CD4-positive, alpha-beta memory T cell (primary cell): ENCODE results near the gene UFC1. TPM values are rescaled to one million over a fixed set of nuclear protein-coding genes. Genes with fewer than 3 reads are reported as not detected.

ENCODE experiments used
- CTCF ChIA-PET: fragments of 350-600 bp; sonication (Branson Sonifier 250); formaldehyde crosslinking; loops from one replicate; lab custom pipeline; 2021; ENCODE audit warnings: inconsistent platforms; ENCODE audit not compliant: partially characterized antibody; lab: Charles Lee
- POLR2A ChIA-PET: fragments of 350-600 bp; sonication (Branson Sonifier 250); formaldehyde crosslinking; loops from one replicate; lab custom pipeline; 2021; ENCODE audit not compliant: partially characterized antibody; lab: Charles Lee
- DNase-seq, 5 donors: peaks; one replicate each; pipeline versions ENCODE4 v3.0.0 to v3.0.0-alpha.2; 2020 to 2022; ENCODE audit warnings: mixed read lengths in 1 of 5
- H3K27ac ChIP-seq: one replicate; pipeline ENCODE4 v1.7.0; 2013; ENCODE audit warnings: low read depth, low read length
- H3K27me3 ChIP-seq: 2 replicates; pipeline ENCODE4 v1.7.0; 2013; ENCODE audit warnings: mild to moderate bottlenecking, low read length, moderate library complexity; ENCODE audit not compliant: insufficient read depth
- H3K36me3 ChIP-seq: 2 replicates; pipeline ENCODE4 v1.7.0; 2013; ENCODE audit warnings: mild to moderate bottlenecking, low read length, moderate library complexity; ENCODE audit not compliant: insufficient read depth
- H3K4me1 ChIP-seq: 2 replicates; pipeline ENCODE4 v1.7.0; 2013; ENCODE audit warnings: mild to moderate bottlenecking, low read length, moderate library complexity; ENCODE audit not compliant: insufficient read depth
- H3K4me3 ChIP-seq, 2 donors: one replicate each; pipeline ENCODE4 v1.7.0; 2013; ENCODE audit warnings: low read length in 2 of 2, mild to moderate bottlenecking in 1 of 2
- H3K9me3 ChIP-seq, 2 donors: one replicate each; pipeline ENCODE4 v1.7.0; 2013; ENCODE audit warnings: low read length in 2 of 2, control low read depth in 1 of 2; ENCODE audit not compliant: control insufficient read depth in 1 of 2
- H3K27ac Mint-ChIP-seq, 7 donors: one replicate each; pipeline ENCODE4 v1.8.0; 2020 to 2021; ENCODE audit warnings: mixed read lengths in 7 of 7, mild to moderate bottlenecking in 6 of 7, inconsistent platforms in 3 of 7, moderate library complexity in 3 of 7
- H3K27me3 Mint-ChIP-seq, 2 donors: one replicate each; pipeline ENCODE4 v1.8.0; 2020 to 2021; ENCODE audit warnings: mixed read lengths in 2 of 2
- H3K36me3 Mint-ChIP-seq, 2 donors: one replicate each; pipeline ENCODE4 v1.8.0; 2020 to 2021; ENCODE audit warnings: mixed read lengths in 2 of 2, inconsistent platforms in 1 of 2, mild to moderate bottlenecking in 1 of 2
- H3K4me1 Mint-ChIP-seq, 4 donors: one replicate each; pipeline ENCODE4 v1.8.0; 2020 to 2021; ENCODE audit warnings: mixed read lengths in 4 of 4, mild to moderate bottlenecking in 1 of 4
- H3K4me3 Mint-ChIP-seq, 8 donors: one replicate each; pipeline ENCODE4 v1.8.0; 2020 to 2021; ENCODE audit warnings: mixed read lengths in 8 of 8, mild to moderate bottlenecking in 7 of 8, moderate library complexity in 6 of 8, inconsistent platforms in 3 of 8
- H3K9me3 Mint-ChIP-seq, 8 donors: one replicate each; pipeline ENCODE4 v1.8.0; 2020 to 2021; ENCODE audit warnings: mixed read lengths in 8 of 8, mild to moderate bottlenecking in 5 of 8, inconsistent platforms in 3 of 8, moderate library complexity in 1 of 8
- intact Hi-C: fragments of 100-400 bp; cut with micrococcal nuclease; formaldehyde crosslinking; loops from one replicate; pipeline ENCODE4 v1.15.1; 2023
- polyA plus RNA-seq, 2 donors: library from polyadenylated mRNA; unstranded; fragments of 300-500 nt; fragmentation: Illumina TruSeq; gene quantifications; one replicate each; pipeline ENCODE4 v1.2.3, GENCODE V29; 2021
- total RNA-seq, 2 experiments: library from RNA; stranded (reverse); gene quantifications; one replicate each; pipeline ENCODE4 v1.2.3, GENCODE V29; 2021

UFC1 gene
- total and polyA plus RNA-seq, 4 experiments from 2014 or later = 87.2 to 176 (median 117) TPM

DNA sequence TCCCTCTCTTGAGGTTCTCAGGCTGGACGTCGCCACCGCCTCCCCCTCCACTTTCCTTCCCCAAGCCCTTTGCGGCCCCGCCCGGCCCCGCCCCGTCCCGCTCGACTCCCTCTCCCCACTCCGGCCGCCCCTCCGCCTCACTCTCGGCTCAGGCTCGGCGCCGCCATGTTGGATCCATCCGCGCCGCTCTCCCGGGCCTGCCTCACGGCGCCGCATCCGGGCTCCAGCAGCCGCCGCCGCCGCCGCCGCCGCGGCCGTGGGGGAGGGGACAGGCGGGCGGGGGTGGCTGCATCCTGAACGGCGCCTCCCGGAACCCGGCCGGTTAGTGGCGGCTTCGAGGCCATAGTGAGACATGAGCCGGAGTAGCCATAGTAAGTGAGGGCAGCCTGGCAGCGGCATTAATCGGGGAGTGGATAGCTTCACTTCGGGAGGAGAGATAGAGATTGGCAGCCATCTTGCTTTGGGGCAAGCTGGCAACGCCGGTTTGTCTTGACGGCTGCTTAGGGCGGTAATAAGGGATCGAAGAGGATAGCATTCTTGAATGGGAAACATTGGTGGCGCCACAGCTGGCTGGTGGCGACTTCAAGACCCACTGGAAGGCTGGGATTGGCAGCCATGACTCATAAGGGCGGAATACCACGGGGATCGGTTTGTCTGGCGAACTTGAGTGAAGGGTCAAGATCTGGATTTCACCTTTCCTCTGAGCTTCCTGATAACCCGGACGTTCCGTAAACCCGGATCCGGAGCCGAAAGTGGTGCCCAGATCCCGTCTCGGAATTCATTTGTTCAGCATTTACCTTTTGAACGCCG lies 21.2 kb upstream of the UFC1 start, which contains the start of gene DEDD:
Gene DEDD, minus strand, starts transcription at position 258 of the 810 bp plus-strand sequence. CDS start 8,205 bp downstream, outside the sequence.
- H3K27ac Mint-ChIP-seq = peak within 1 kb of the TSS in 3 of 7 donors; percentile 91 to 99 (median 95)
- intact Hi-C loops = loop anchor here (1.0 kb wide), 4 partner anchors 14 to 93 kb away; partner anchors contain the start of genes NIT1, PFDN2, PPOX and UFC1
- peak; percentile 92 to 95 (median 93) for DNase-seq
- no peaks in the 10 kb centered on the region for H3K27me3 ChIP-seq
- no peaks in the 10 kb centered on the region for H3K9me3 ChIP-seq
- CTCF ChIA-PET = interaction anchor here (0.6 to 2.3 kb wide), 11 partner anchors 11 to 179 kb away, joined by 3 to 8 read pairs (median 4); partner anchors contain the start of genes ARHGAP30, KLHDC9, PPOX and TOMM40L
- H3K27ac ChIP-seq = peak within 1 kb of the TSS; percentile 95
- no peaks in the 10 kb centered on the region for H3K9me3 Mint-ChIP-seq
- peaks cover 10 to 25% of the 10 kb centered on the region in 2 donors for H3K36me3 Mint-ChIP-seq
- H3K4me1 ChIP-seq = peaks cover 51% of the 10 kb centered on the region
- H3K27me3 Mint-ChIP-seq = no peaks in the 10 kb centered on the region
- H3K36me3 ChIP-seq = peaks cover 21% of the 10 kb centered on the region
- H3K4me3 Mint-ChIP-seq = peak within 1 kb of the TSS in 1 of 8 donors; percentile 91
- peak within 1 kb of the TSS; percentile 80 to 100 for H3K4me3 ChIP-seq
- H3K4me1 Mint-ChIP-seq = peaks cover 29 to 43% (median 40%) of the 10 kb centered on the region in 4 donors
- POLR2A ChIA-PET = interaction anchor here (0.7 to 6.4 kb wide), 31 partner anchors 8 to 337 kb away, joined by 3 to 47 read pairs (median 5); partner anchors contain the start of genes ARHGAP30, F11R, KLHDC9 and LY9

DNA sequence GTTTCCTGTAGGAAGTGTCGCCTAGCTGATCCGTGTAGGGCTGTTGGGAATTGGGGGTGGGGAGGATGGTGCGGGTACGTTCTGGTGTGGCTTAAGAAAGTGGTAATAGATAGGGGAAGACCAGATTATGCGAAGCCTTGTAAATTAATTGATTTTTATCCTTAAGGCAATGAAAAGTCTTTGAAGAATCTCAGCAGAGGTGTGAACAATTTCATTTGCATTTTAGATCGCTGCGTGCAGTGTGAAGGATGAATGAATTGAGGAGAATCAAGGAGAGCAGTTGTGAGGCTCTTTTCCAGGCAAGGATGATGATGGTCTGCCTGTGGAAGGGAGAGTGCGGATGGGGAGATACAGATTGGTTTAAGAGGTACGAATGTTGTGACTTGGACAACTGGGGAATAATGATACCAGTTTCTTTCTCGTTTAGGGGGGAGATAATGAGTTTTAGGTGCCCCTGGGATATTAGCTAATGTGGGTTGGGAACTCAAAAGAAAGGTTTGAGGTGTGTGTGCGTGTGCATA lies 20.5 kb upstream of the UFC1 start:
- no peak for DNase-seq
- H3K4me1 ChIP-seq = peaks cover 45% of the 10 kb centered on the region
- no peaks in the 10 kb centered on the region for H3K9me3 Mint-ChIP-seq
- H3K27ac ChIP-seq = peak overlapping the region; percentile 95
- peaks cover 25 to 36% (median 34%) of the 10 kb centered on the region in 4 donors for H3K4me1 Mint-ChIP-seq
- no peaks in the 10 kb centered on the region for H3K9me3 ChIP-seq
- H3K27me3 ChIP-seq = no peaks in the 10 kb centered on the region
- intact Hi-C loops = no loop called here
- no peak overlapping the region for H3K4me3 Mint-ChIP-seq
- no peaks in the 10 kb centered on the region for H3K27me3 Mint-ChIP-seq
- POLR2A ChIA-PET = interaction anchor here (0.7 to 6.4 kb wide), 31 partner anchors 7 to 338 kb away, joined by 3 to 47 read pairs (median 5); partner anchors contain the start of genes ARHGAP30, F11R, KLHDC9 and LY9
- CTCF ChIA-PET = interaction anchor here (0.6 to 2.3 kb wide), 11 partner anchors 10 to 179 kb away, joined by 3 to 8 read pairs (median 4); partner anchors contain the start of genes ARHGAP30, KLHDC9, PPOX and TOMM40L
- peaks cover 14% of the 10 kb centered on the region for H3K36me3 ChIP-seq
- H3K4me3 ChIP-seq = peak overlapping the region; percentile 80 to 100
- H3K36me3 Mint-ChIP-seq = peaks cover 3 to 19% of the 10 kb centered on the region in 2 donors
- H3K27ac Mint-ChIP-seq = no peak overlapping the region

DNA sequence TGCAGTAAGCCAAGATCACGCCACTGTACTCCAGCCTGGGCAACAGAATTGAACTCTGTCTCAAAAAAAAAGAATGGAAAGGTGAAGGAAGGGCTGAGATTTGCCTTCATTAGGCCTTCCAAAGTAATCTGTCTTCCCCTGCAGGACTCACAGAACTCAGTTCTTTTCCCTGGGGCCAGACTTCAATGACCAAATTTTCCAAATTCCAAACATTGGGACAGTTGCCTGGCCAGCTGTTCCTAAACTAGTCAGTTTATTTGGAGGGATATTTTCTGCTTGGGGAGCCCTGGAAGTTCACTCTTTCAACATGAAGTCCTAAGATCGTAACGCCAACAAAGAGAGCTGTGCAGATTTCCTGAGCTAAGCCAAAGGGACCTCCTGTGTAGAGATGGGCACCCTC lies 15.9 kb upstream of the UFC1 start:
- H3K27ac Mint-ChIP-seq = peak overlapping the region in 1 of 7 donors; percentile 37
- H3K27ac ChIP-seq = no peak overlapping the region
- no peaks in the 10 kb centered on the region for H3K36me3 Mint-ChIP-seq
- no peak for DNase-seq
- no peaks in the 10 kb centered on the region for H3K27me3 Mint-ChIP-seq
- ChIA-PET POLR2A (interaction anchor here (2.1 kb wide), 1 partner anchor 16 kb away, joined by 9 read pairs; the partner anchor contains the start of gene UFC1), CTCF (interaction anchor here (1.0 to 7.9 kb wide), 11 partner anchors 14 to 186 kb away, joined by 3 to 68 read pairs (median 5); partner anchors contain the start of genes ARHGAP30, KLHDC9, PPOX and TOMM40L)
- H3K36me3 ChIP-seq = no peaks in the 10 kb centered on the region
- H3K4me3 Mint-ChIP-seq = no peak overlapping the region
- H3K4me1 Mint-ChIP-seq = peaks cover 0 to 4% (median 2%) of the 10 kb centered on the region in 4 donors
- no peak overlapping the region for H3K4me3 ChIP-seq
- H3K9me3 Mint-ChIP-seq = no peaks in the 10 kb centered on the region
- peaks cover 7% of the 10 kb centered on the region for H3K4me1 ChIP-seq
- no peaks in the 10 kb centered on the region for H3K9me3 ChIP-seq
- intact Hi-C loops = loop anchor here (5.0 kb wide), 1 partner anchor 96 kb away; no protein-coding TSS in a partner anchor
- no peaks in the 10 kb centered on the region for H3K27me3 ChIP-seq

DNA sequence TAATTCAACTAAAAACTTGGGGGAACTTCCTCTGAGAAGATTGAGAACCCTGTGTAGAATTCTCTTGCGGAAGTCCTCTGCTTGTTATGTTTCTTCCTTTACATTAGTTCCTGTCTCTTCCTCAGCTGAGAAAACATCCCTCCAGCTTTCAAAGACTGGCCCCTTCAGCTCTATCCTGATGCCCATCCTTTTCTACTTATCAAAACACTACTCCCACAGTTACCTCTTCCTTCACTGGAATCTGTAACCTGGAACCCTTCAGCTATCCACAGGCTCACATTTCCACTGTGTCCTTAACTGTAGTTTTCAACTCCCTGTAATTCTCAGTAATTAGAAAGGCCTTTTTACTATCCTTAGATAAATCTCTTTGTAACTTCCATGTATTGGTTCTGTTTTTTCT lies 15.3 kb upstream of the UFC1 start:
- H3K4me3 Mint-ChIP-seq = no peak overlapping the region
- peak overlapping the region in 4 of 7 donors; percentile 18 to 73 (median 50) for H3K27ac Mint-ChIP-seq
- no peaks in the 10 kb centered on the region for H3K36me3 ChIP-seq
- DNase-seq = no peak
- H3K27ac ChIP-seq = no peak overlapping the region
- no peaks in the 10 kb centered on the region for H3K9me3 ChIP-seq
- ChIA-PET POLR2A (interaction anchor here (0.8 to 2.1 kb wide), 2 partner anchors 15 kb away, joined by 3 to 9 read pairs; partner anchors contain the start of gene UFC1), CTCF (interaction anchor here (0.9 to 7.9 kb wide), 13 partner anchors 9 to 187 kb away, joined by 3 to 68 read pairs (median 4); partner anchors contain the start of genes ARHGAP30, KLHDC9 and TOMM40L)
- no peaks in the 10 kb centered on the region for H3K27me3 ChIP-seq
- H3K4me1 ChIP-seq = peaks cover 5% of the 10 kb centered on the region
- no peaks in the 10 kb centered on the region for H3K27me3 Mint-ChIP-seq
- intact Hi-C loops = loop anchor here (5.0 kb wide), 1 partner anchor 96 kb away; no protein-coding TSS in a partner anchor
- H3K4me1 Mint-ChIP-seq = peaks cover 0 to 4% (median 2%) of the 10 kb centered on the region in 4 donors
- no peak overlapping the region for H3K4me3 ChIP-seq
- H3K36me3 Mint-ChIP-seq = no peaks in the 10 kb centered on the region
- H3K9me3 Mint-ChIP-seq = no peaks in the 10 kb centered on the region

DNA sequence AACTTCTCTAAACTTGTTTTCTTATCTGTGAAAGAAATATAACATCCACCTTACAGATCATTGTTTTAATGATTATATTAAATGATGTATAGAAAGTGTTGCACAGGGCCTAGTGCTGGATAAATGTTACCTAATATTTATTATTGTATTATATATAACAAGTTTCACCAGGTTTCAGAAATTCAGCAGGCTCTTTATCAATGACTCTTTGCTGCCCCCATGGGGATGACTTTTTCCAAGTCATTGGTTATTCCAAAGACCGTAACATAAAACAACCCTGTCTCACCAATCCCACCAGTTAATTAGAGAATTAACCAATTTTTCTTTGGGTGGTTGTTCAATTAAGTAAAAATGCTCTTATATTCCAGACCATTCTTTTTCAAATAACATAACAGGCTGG lies 14.0 kb upstream of the UFC1 start:
- H3K4me3 Mint-ChIP-seq = no peak overlapping the region
- H3K4me1 Mint-ChIP-seq = peaks cover 0 to 4% (median 2%) of the 10 kb centered on the region in 4 donors
- no peaks in the 10 kb centered on the region for H3K9me3 Mint-ChIP-seq
- Histone ChIP-seq H3K27me3 (no peaks in the 10 kb centered on the region), H3K4me1 (no peaks in the 10 kb centered on the region), H3K27ac (no peak overlapping the region), H3K9me3 (no peaks in the 10 kb centered on the region), H3K4me3 (no peak overlapping the region), H3K36me3 (no peaks in the 10 kb centered on the region)
- H3K36me3 Mint-ChIP-seq = no peaks in the 10 kb centered on the region
- H3K27me3 Mint-ChIP-seq = no peaks in the 10 kb centered on the region
- intact Hi-C loops = loop anchor here (1.0 to 5.0 kb wide), 2 partner anchors 97 to 142 kb away; no protein-coding TSS in a partner anchor
- ChIA-PET CTCF (interaction anchor here (1.3 to 7.9 kb wide), 10 partner anchors 9 to 188 kb away, joined by 4 to 68 read pairs (median 7); partner anchors contain the start of genes KLHDC9, NIT1, PFDN2 and PPOX), POLR2A (interaction anchor here (0.9 to 1.9 kb wide), 2 partner anchors 7 to 70 kb away, joined by 3 to 5 read pairs; partner anchors contain the start of genes ARHGAP30 and DEDD)
- DNase-seq = peak; percentile 41 to 54 (median 51)
- no peak overlapping the region for H3K27ac Mint-ChIP-seq

DNA sequence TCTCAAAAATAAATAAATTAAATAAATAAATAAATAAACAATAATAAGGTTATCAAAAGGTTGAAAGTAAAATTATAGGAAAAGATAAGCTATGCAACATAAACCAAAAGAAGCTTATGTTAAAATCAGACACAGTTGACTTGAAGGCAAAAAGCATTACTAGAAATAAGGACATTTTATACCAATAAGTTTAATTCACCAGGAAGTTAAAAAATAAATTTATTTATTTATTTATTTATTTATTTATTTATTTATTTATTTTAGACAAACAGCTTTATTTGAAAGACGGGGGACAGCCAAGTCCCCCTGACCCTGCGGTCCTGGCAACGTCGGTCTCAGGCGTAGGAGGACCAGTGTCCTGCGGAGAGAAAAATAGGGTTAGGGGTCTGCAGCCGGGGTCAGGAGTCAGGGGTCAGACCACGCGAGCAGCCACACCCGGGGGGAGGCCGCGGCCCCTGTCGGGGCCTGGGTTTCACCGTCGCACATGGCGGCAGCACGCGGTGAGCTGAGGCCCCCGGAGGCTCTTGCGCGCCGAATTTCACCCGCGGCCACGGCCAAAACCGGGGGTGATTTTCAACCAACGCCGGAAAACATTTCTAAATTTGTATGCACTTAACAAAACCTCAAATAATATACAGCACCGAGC lies 12.9 kb upstream of the UFC1 start:
- Histone ChIP-seq H3K36me3 (no peaks in the 10 kb centered on the region), H3K4me1 (no peaks in the 10 kb centered on the region), H3K27ac (no peak overlapping the region), H3K9me3 (no peaks in the 10 kb centered on the region), H3K4me3 (no peak overlapping the region), H3K27me3 (no peaks in the 10 kb centered on the region)
- ChIA-PET POLR2A (interaction anchor here (1.9 kb wide), 1 partner anchor 8 kb away, joined by 5 read pairs; the partner anchor contains the start of gene DEDD), CTCF (interaction anchor here (0.6 to 7.9 kb wide), 18 partner anchors 8 to 306 kb away, joined by 3 to 68 read pairs (median 4); partner anchors contain the start of genes KLHDC9, NIT1, PFDN2 and PPOX)
- no peak for DNase-seq
- no peaks in the 10 kb centered on the region for H3K36me3 Mint-ChIP-seq
- H3K4me3 Mint-ChIP-seq = no peak overlapping the region
- H3K4me1 Mint-ChIP-seq = peaks cover 0 to 3% (median under 1%) of the 10 kb centered on the region in 4 donors
- intact Hi-C loops = loop anchor here (1.0 kb wide), 1 partner anchor 144 kb away; no protein-coding TSS in a partner anchor
- no peaks in the 10 kb centered on the region for H3K9me3 Mint-ChIP-seq
- H3K27me3 Mint-ChIP-seq = no peaks in the 10 kb centered on the region
- H3K27ac Mint-ChIP-seq = no peak overlapping the region
